ENCODE measurements around the gene EXOC6. TPM values are rescaled to one million over a fixed set of nuclear protein-coding genes. Genes with fewer than 3 reads are reported as not detected.

The EXOC6 gene
- polyA plus RNA-seq, 6 donors from 2014 or later = 11.8 to 16.2 (median 14.4) TPM

DNA sequence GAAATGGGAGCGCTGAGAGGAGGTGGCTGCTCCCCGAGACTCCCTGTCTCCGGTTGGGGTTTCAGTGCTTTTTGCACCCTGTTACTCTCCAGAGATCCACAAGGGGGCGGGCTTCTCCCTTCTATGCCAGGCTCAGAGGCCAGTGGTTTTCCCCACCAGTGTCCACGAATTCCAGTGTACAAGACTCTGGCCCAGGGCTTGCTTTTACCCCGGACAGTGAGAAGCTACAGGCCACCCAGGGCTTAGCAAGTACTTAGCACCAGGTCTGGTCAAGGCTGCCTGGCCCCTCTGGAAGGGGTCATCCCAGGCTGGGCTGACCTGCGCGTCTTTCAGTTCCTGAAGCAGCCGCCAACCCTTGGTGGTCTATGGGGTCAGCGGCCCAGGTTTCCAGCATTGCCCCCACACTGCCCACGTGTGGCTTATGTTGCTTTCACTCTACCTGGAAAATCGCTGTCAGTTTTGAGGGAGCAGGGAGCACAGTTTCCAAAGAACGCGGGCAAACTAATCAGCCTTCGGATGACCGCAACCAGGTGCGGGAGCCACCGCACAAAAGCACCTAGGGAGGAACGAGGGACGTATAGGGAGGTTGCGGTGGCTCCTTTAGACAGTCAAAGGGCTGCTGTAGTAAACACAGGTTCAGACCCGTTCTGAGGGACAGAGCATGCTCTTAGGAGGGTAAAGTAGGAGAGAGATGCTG is 232.2 kb downstream of the EXOC6 start:
- Mint-ChIP-seq H3K27me3 (peaks cover 38 to 54% (median 39%) of the 10 kb centered on the region in 3 donors), H3K4me3 (peak overlapping the region in 1 of 8 donors; percentile 38), H3K36me3 (no peaks in the 10 kb centered on the region), H3K27ac (peak overlapping the region in 1 of 6 donors; percentile 70), H3K9me3 (no peaks in the 10 kb centered on the region), H3K4me1 (peaks cover 3 to 9% (median 5%) of the 10 kb centered on the region in 3 donors)
- DNase-seq (no peak), ATAC-seq (ENCODE audit: low read depth in 2 of 2) (peak in 1 of 2 donors; percentile 55)

DNA sequence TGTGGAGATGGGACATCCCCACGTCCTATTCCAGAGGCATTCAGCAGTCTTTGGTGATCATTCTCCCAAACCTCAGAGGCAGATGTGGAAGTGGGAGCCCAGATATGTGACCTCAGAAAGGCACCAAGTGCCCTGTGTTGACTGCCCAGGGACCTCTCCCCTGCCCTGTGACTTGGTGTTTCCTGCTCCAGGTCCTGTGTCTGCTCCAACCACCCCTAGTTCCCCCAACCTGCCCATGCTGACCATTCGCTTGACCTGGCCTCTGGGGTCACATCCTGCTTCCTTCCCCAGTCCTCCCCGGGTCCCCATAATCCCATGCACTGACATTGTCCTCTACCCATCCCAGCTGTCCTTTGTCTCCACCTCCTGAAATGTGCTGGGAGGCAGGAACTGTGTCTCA is 233.0 kb downstream of the EXOC6 start:
- Mint-ChIP-seq H3K27ac (peak overlapping the region in 1 of 6 donors; percentile 26), H3K4me1 (peaks cover 3 to 9% (median 5%) of the 10 kb centered on the region in 3 donors), H3K36me3 (no peaks in the 10 kb centered on the region), H3K4me3 (no peak overlapping the region), H3K27me3 (peaks cover 32 to 45% (median 34%) of the 10 kb centered on the region in 3 donors), H3K9me3 (no peaks in the 10 kb centered on the region)
- DNase-seq = no peak
- no peak for ATAC-seq (ENCODE audit: low read depth in 2 of 2)

DNA sequence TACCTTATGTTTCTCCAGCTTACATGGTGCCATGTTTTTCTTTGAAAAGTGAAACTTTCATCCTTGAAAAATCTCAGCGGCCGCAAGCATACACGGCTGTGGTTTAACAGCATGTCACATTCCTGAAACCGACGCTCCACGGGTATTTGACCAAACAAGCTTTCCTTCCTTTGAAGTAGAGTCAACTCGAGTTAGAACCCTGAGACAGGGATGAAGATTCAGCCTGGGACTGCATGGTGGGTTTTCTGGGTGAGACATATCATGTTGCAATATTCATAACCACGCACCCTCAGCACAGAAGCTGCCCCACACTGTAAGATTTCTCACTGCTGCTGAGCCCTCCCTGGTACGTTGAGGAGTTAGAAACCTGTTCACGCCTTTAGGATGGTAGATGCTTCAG is 233.5 kb downstream of the EXOC6 start:
- Mint-ChIP-seq H3K9me3 (no peaks in the 10 kb centered on the region), H3K4me1 (peaks cover 3 to 9% (median 5%) of the 10 kb centered on the region in 3 donors), H3K36me3 (no peaks in the 10 kb centered on the region), H3K4me3 (no peak overlapping the region), H3K27me3 (peaks cover 27 to 40% (median 29%) of the 10 kb centered on the region in 3 donors), H3K27ac (no peak overlapping the region)
- DNase-seq = no peak
- ATAC-seq (ENCODE audit: low read depth in 2 of 2) = no peak

DNA sequence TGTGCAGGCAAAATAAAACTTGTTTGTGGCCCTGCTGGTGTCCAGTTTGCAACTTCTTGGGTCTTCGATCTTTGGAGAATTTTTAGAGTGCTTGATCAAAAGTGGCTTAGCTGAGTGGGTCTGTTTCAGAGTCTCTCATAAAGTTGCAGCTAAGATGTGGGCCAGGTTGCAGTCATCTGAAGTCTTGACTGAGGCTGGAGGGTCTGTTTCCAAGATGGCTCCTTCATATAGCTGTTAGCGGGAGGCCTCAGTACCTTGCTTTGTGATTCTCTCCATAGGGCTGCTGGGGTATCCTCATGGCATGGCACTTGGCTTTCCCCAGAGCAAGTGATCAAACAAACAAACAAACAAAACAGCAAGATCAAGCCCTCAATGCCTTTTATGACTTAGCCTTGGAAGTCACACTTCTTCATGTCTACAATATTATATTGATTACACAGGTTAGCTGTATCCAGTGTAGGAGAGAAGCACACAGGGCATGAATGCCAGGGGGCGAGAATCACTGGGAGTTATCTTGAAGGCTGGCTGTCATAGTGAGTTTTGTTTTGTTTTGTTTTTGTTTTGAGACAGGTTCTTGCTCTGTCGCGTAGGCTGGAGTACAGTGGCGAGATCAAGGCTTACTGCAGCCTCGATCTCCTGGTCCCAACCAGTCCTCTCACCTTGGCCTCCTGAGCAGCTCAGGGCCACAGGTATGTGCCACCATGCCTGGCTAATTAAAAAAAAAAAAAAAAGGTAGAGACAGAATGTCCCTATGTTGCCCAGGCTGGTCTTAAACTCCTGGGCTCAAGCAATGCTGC is 235.6 kb downstream of the EXOC6 start:
- no peak overlapping the region for H3K4me3 Mint-ChIP-seq
- no peak for ATAC-seq (ENCODE audit: low read depth in 2 of 2)
- H3K4me1 Mint-ChIP-seq = peaks cover 3 to 9% (median 5%) of the 10 kb centered on the region in 3 donors

DNA sequence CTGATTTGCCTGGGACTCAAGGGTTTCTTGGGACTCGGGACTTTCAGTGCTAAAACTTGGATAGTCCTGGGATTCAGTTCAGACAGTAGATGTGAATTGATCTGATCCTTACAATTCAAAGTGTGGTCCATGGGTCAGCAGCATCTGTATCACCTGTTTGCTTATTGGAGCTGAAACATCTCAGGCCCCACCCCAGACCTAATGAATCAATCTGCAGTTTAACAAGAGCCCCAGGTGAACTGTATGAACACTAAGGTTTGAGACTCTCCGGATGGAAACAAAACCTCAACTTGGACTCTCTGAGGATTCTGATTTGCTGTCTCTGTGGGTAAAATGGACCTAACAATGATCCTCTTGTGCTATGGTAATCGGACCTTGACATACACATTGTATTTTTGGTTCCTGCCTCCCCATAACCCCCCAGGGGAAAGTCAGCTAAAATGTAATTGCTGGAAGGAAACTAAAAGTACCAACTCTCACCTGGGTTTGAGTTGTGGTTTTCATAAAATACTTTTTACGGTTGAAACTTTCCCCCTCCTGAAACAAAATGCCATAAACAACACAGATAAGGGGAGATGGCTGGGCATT is 237.0 kb downstream of the EXOC6 start:
- ATAC-seq (ENCODE audit: low read depth in 2 of 2) = no peak
- H3K27ac Mint-ChIP-seq = no peak overlapping the region
- DNase-seq = no peak
- H3K4me3 Mint-ChIP-seq = no peak overlapping the region
- peaks cover 0 to under 1% (median under 1%) of the 10 kb centered on the region in 3 donors for H3K4me1 Mint-ChIP-seq
- peaks cover 9 to 36% (median 28%) of the 10 kb centered on the region in 3 donors for H3K27me3 Mint-ChIP-seq
- H3K36me3 Mint-ChIP-seq = no peaks in the 10 kb centered on the region
- no peaks in the 10 kb centered on the region for H3K9me3 Mint-ChIP-seq

More for the DNA sequence above, 235.6 kb downstream of the EXOC6 start:
- DNase-seq = no peak
- Mint-ChIP-seq H3K27me3 (peaks cover 20 to 41% (median 33%) of the 10 kb centered on the region in 3 donors), H3K36me3 (no peaks in the 10 kb centered on the region), H3K9me3 (no peaks in the 10 kb centered on the region), H3K27ac (no peak overlapping the region)

DNA sequence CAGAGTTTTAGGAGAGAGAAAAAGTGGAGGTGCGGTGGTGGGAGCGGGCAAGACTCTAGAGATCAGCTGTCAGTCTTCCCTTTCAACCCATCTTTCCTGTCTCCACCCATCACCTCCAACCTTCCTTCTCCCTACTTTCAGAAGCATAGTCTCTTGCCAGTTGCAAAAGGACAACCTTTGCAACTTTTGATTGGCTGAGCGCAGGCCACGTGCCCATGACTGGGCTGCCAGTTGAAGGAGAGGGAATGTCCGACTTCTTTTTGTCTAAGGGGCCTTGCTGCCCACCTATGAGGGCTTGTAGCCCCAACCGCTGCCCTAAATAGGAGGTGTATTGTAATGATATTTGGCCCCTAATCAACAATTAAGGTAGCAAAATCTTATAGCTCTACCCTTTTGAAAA is 238.0 kb downstream of the EXOC6 start:
- H3K27me3 Mint-ChIP-seq = peaks cover 9 to 32% (median 27%) of the 10 kb centered on the region in 3 donors
- DNase-seq (no peak), ATAC-seq (ENCODE audit: low read depth in 2 of 2) (no peak)
- H3K4me3 Mint-ChIP-seq = no peak overlapping the region
- H3K9me3 Mint-ChIP-seq = no peaks in the 10 kb centered on the region
- no peaks in the 10 kb centered on the region for H3K36me3 Mint-ChIP-seq
- no peaks in the 10 kb centered on the region for H3K4me1 Mint-ChIP-seq
- no peak overlapping the region for H3K27ac Mint-ChIP-seq

DNA sequence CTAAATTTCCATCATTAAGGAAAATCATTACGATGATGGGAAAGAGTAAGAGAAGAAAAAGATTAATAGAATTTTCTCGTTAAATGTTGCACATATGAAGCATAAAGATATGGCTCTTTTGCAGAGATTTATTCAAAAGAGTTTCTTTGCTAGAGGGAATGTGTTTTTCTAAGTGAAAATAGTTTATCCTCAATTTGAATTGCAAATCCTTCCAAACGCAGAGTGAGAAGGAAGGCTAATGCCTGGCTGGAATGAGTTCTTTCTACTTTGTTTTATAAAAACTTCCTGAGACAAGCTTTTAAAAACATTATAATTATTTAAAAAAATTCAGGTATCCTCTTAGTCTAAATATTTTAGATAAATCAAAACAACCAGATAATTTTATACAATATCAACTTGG is 239.5 kb downstream of the EXOC6 start:
- H3K27me3 Mint-ChIP-seq = peaks cover 3 to 30% (median 27%) of the 10 kb centered on the region in 3 donors

DNA sequence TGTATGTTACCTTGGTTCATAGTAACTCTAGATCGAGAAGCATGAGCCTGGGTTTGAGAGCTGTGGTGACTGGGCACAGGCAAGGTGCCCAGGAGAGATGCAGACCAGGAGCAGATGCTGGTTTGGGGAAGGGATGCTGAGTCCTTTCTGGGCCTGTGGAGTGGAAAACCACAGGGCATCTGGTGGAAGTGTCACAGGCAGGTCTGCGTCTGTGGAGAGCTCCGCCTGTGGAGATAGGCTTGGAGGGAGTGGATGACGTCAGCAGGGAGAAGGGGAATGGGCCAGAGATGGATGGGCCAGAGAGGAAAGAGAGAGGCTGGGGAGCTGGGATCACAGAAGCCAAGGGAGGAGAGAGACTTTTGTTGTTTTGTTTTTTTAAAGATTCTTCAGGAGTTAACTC is 240.1 kb downstream of the EXOC6 start:
- Mint-ChIP-seq H3K4me1 (no peaks in the 10 kb centered on the region), H3K27ac (no peak overlapping the region), H3K36me3 (no peaks in the 10 kb centered on the region), H3K9me3 (no peaks in the 10 kb centered on the region), H3K27me3 (peaks cover 3 to 36% (median 33%) of the 10 kb centered on the region in 3 donors), H3K4me3 (peak overlapping the region in 2 of 8 donors; percentile 47)
- no peak for ATAC-seq (ENCODE audit: low read depth in 2 of 2)
- DNase-seq = no peak

More for the DNA sequence above, 239.5 kb downstream of the EXOC6 start:
- H3K4me3 Mint-ChIP-seq = no peak overlapping the region
- no peaks in the 10 kb centered on the region for H3K9me3 Mint-ChIP-seq
- no peak overlapping the region for H3K27ac Mint-ChIP-seq
- no peak for ATAC-seq (ENCODE audit: low read depth in 2 of 2)
- no peaks in the 10 kb centered on the region for H3K4me1 Mint-ChIP-seq
- no peak for DNase-seq
- H3K36me3 Mint-ChIP-seq = no peaks in the 10 kb centered on the region

DNA sequence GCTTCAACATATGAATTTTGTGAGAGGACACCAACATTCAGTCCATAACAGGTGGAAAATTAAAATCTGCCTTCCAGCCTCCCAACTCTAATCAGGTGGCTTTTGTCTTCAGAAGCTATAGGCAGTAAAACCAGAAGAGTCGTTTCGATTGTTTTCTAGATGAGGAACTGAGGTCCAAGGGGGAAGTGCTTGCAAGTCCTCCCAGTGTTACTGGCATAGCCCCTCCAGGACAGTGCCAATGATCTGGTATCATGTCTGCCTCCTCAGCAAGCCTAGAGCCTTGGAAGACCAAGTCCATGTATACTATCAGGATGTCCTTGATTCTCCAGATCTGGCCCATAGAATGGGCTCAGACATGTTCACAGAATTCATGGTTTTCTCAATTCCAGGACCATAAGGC is 242.3 kb downstream of the EXOC6 start:
- no peak for ATAC-seq (ENCODE audit: low read depth in 2 of 2)

DNA sequence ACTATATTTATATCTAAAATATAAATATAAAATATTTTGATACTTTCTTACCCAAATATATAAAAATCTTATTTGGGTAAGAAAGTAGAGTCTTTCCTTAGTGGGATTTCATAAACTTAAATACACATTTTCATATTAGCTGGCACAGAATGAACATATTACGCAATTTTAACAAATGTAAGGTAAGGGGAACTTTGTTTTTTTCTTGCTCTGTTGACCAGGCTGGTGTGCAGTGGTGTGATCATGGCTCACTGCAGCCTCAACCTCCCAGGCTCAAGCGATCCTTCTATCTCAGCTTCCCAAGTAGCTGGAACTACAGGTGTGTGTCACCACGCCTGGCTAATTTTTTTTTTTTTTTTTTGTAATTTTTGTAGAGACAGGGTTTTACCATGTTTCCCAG is 243.6 kb downstream of the EXOC6 start:
- peaks cover 0 to 3% (median 0%) of the 10 kb centered on the region in 7 donors for H3K9me3 Mint-ChIP-seq
- H3K4me3 Mint-ChIP-seq = no peak overlapping the region
- ATAC-seq (ENCODE audit: low read depth in 2 of 2) (no peak), DNase-seq (no peak)
- peaks cover 0 to 4% (median 0%) of the 10 kb centered on the region in 3 donors for H3K4me1 Mint-ChIP-seq
- no peaks in the 10 kb centered on the region for H3K36me3 Mint-ChIP-seq
- no peak overlapping the region for H3K27ac Mint-ChIP-seq
- H3K27me3 Mint-ChIP-seq = peaks cover 7 to 45% (median 33%) of the 10 kb centered on the region in 3 donors

More for the DNA sequence above, 242.3 kb downstream of the EXOC6 start:
- Mint-ChIP-seq H3K36me3 (no peaks in the 10 kb centered on the region), H3K4me1 (peaks cover 0 to 4% (median 0%) of the 10 kb centered on the region in 3 donors), H3K4me3 (no peak overlapping the region), H3K27me3 (peaks cover 7 to 45% (median 33%) of the 10 kb centered on the region in 3 donors), H3K27ac (no peak overlapping the region), H3K9me3 (peaks cover 0 to 3% (median 0%) of the 10 kb centered on the region in 7 donors)
- no peak for DNase-seq

DNA sequence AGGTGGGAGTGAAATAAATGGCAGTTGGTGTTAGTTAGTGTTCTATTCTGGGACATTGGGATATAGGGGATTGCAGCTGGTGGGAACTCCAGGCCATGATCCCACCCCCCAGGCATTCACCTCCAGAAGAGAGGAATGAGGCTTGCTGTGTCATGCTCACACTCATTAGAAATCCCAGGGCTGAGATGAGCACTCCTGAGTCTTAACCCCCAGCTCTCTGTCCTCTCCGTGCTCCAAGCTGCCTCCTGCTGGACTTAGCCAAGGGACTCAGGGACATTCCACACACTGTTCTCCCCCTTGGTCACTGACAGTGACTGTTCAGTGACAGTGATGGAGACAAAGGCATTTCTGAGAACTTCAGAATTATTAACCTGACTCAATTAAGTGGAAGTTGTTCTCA is 246.9 kb downstream of the EXOC6 start:
- H3K27me3 Mint-ChIP-seq = peaks cover 4 to 32% (median 21%) of the 10 kb centered on the region in 3 donors

DNA sequence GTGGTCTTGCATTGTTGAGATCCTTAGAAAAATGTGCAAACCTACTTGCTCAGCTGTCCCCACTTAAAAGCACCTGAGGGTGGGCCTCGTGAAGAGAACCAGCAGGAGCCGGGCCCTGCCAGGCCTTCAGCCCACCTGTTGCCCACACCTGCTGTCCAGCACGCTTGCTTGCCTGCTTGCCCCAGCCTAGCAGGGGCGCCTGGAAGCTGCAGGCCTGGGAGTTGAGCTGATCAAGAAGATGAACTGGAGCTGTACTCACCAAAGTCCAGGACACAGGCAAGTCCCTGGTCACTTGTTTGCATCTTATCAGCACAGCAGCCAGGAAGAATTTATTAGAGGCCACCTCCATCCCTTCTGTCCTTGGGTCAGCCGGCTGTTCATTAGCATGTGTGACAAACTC is 248.6 kb downstream of the EXOC6 start:
- Mint-ChIP-seq H3K4me1 (peaks cover 0 to 4% (median 0%) of the 10 kb centered on the region in 3 donors), H3K36me3 (no peaks in the 10 kb centered on the region), H3K4me3 (no peak overlapping the region), H3K27me3 (peaks cover 4 to 26% (median 11%) of the 10 kb centered on the region in 3 donors), H3K9me3 (peaks cover 0 to 6% (median 2%) of the 10 kb centered on the region in 7 donors), H3K27ac (no peak overlapping the region)
- DNase-seq = no peak
- ATAC-seq (ENCODE audit: low read depth in 2 of 2) = no peak

More for the DNA sequence above, 246.9 kb downstream of the EXOC6 start:
- Mint-ChIP-seq H3K36me3 (no peaks in the 10 kb centered on the region), H3K4me1 (peaks cover 0 to 4% (median 0%) of the 10 kb centered on the region in 3 donors), H3K9me3 (peaks cover 0 to 6% (median 2%) of the 10 kb centered on the region in 7 donors), H3K4me3 (no peak overlapping the region), H3K27ac (no peak overlapping the region)
- DNase-seq = no peak
- no peak for ATAC-seq (ENCODE audit: low read depth in 2 of 2)

DNA sequence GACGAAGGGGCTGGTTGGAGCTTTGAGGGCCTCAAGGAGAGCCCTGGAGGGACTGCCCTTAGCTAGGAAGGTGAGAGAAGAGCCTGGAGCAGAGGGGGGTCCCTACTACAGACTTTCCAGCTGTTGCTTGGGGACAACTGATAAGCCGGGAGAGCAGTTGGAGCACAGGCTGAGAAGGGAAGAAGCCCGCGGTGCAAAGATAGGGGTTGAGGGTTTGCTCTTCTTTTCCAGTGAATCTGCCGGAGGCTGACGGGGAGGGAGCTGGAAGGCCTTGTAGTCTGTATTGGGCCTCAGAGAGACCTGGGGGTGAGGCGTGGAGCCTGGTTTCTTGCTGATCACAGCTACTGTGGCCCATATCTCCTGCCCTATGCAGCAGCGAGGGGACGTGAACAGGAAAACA is 249.1 kb downstream of the EXOC6 start:
- Mint-ChIP-seq H3K36me3 (no peaks in the 10 kb centered on the region), H3K9me3 (peaks cover 0 to 6% (median 2%) of the 10 kb centered on the region in 7 donors), H3K4me3 (peak overlapping the region in 1 of 8 donors; percentile 21), H3K4me1 (peaks cover 0 to 4% (median 0%) of the 10 kb centered on the region in 3 donors), H3K27ac (no peak overlapping the region), H3K27me3 (peaks cover 4 to 26% (median 11%) of the 10 kb centered on the region in 3 donors)
- DNase-seq = no peak
- ATAC-seq (ENCODE audit: low read depth in 2 of 2) = no peak

Measured in naive B cell (primary cell).